ENCODE measurements around the gene PEX13.
"Not testable (repeated sequence)": the region's sequence is repeated elsewhere in the genome, so short reads cannot be mapped to it uniquely, and the experiment has no call there.

PEX13 gene

GRCh38 chr2:60982066-60982465 is 35.5 kb upstream of the PEX13 start:
- not testable (repeated sequence) for H3K36me3 ChIP-seq (ENCODE audit: control insufficient read depth, insufficient read depth, low read length); H3K27me3 ChIP-seq (ENCODE audit: control insufficient read depth, insufficient read depth, low read length); H3K9me3 ChIP-seq (ENCODE audit: control insufficient read depth, insufficient read depth, low read length); DNase-seq (ENCODE audit: low read depth, low spot score); H3K4me3 ChIP-seq (ENCODE audit: low read length); H3K4me1 ChIP-seq (ENCODE audit: control insufficient read depth, insufficient read depth, low read length); H3K27ac ChIP-seq (ENCODE audit: low read length)
- WGBS (ENCODE audit: insufficient coverage, insufficient read length), result no CpG with 5 or more reads among the region's 3 CpGs

- no peaks in the 10 kb centered on the region for H3K4me1 ChIP-seq (ENCODE audit: control insufficient read depth, insufficient read depth, low read length)
- H3K27ac ChIP-seq (ENCODE audit: low read length), result no peak overlapping the region
- H3K36me3 ChIP-seq (ENCODE audit: control insufficient read depth, insufficient read depth, low read length), result no peaks in the 10 kb centered on the region
- H3K27me3 ChIP-seq (ENCODE audit: control insufficient read depth, insufficient read depth, low read length), result no peaks in the 10 kb centered on the region
- H3K9me3 ChIP-seq (ENCODE audit: control insufficient read depth, insufficient read depth, low read length), result no peaks in the 10 kb centered on the region
- no peak for DNase-seq (ENCODE audit: low read depth, low spot score)
- no peak overlapping the region for H3K4me3 ChIP-seq (ENCODE audit: low read length)
- no CpG with 5 or more reads among the region's 1 CpG for WGBS (ENCODE audit: insufficient coverage, insufficient read length)
These were observed 32.8 kb upstream of the PEX13 start for GRCh38 chr2:60984720-60985119.

- no peaks in the 10 kb centered on the region for H3K36me3 ChIP-seq (ENCODE audit: control insufficient read depth, insufficient read depth, low read length)
- H3K4me3 ChIP-seq (ENCODE audit: low read length), result no peak overlapping the region
- DNase-seq (ENCODE audit: low read depth, low spot score), result no peak
- no peaks in the 10 kb centered on the region for H3K4me1 ChIP-seq (ENCODE audit: control insufficient read depth, insufficient read depth, low read length)
- no peak overlapping the region for H3K27ac ChIP-seq (ENCODE audit: low read length)
- H3K27me3 ChIP-seq (ENCODE audit: control insufficient read depth, insufficient read depth, low read length), result no peaks in the 10 kb centered on the region
- H3K9me3 ChIP-seq (ENCODE audit: control insufficient read depth, insufficient read depth, low read length), result no peaks in the 10 kb centered on the region; the same call in 1 of the 2 replicates
- no CpG with 5 or more reads among the region's 2 CpGs for WGBS (ENCODE audit: insufficient coverage, insufficient read length)
These were observed 30.5 kb upstream of the PEX13 start for GRCh38 chr2:60987041-60987440.

GRCh38 chr2:60987656-60988055 is 29.9 kb upstream of the PEX13 start:
- H3K27me3 ChIP-seq (ENCODE audit: control insufficient read depth, insufficient read depth, low read length); H3K4me1 ChIP-seq (ENCODE audit: control insufficient read depth, insufficient read depth, low read length); H3K36me3 ChIP-seq (ENCODE audit: control insufficient read depth, insufficient read depth, low read length); DNase-seq (ENCODE audit: low read depth, low spot score); H3K27ac ChIP-seq (ENCODE audit: low read length); H3K4me3 ChIP-seq (ENCODE audit: low read length); H3K9me3 ChIP-seq (ENCODE audit: control insufficient read depth, insufficient read depth, low read length): not testable (repeated sequence)
- WGBS (ENCODE audit: insufficient coverage, insufficient read length), result no CpG with 5 or more reads among the region's 8 CpGs

GRCh38 chr2:60989259-60989658 is 28.3 kb upstream of the PEX13 start:
- H3K27me3 ChIP-seq (ENCODE audit: control insufficient read depth, insufficient read depth, low read length), result no peaks in the 10 kb centered on the region
- no peaks in the 10 kb centered on the region for H3K4me1 ChIP-seq (ENCODE audit: control insufficient read depth, insufficient read depth, low read length)
- no CpG with 5 or more reads among the region's 2 CpGs for WGBS (ENCODE audit: insufficient coverage, insufficient read length)
- DNase-seq (ENCODE audit: low read depth, low spot score), result no peak
- no peak overlapping the region for H3K27ac ChIP-seq (ENCODE audit: low read length)
- H3K9me3 ChIP-seq (ENCODE audit: control insufficient read depth, insufficient read depth, low read length), result no peaks in the 10 kb centered on the region; the same call in 1 of the 2 replicates
- H3K36me3 ChIP-seq (ENCODE audit: control insufficient read depth, insufficient read depth, low read length), result no peaks in the 10 kb centered on the region
- no peak overlapping the region for H3K4me3 ChIP-seq (ENCODE audit: low read length)

GRCh38 chr2:60991644-60992043 is 25.9 kb upstream of the PEX13 start:
- H3K4me3 ChIP-seq (ENCODE audit: low read length), result no peak overlapping the region
- no peaks in the 10 kb centered on the region for H3K27me3 ChIP-seq (ENCODE audit: control insufficient read depth, insufficient read depth, low read length)
- no peaks in the 10 kb centered on the region for H3K4me1 ChIP-seq (ENCODE audit: control insufficient read depth, insufficient read depth, low read length)
- no peaks in the 10 kb centered on the region; the same call in 1 of the 2 replicates for H3K9me3 ChIP-seq (ENCODE audit: control insufficient read depth, insufficient read depth, low read length)
- WGBS (ENCODE audit: insufficient coverage, insufficient read length), result no CpG with 5 or more reads among the region's 4 CpGs
- no peaks in the 10 kb centered on the region for H3K36me3 ChIP-seq (ENCODE audit: control insufficient read depth, insufficient read depth, low read length)
- no peak overlapping the region for H3K27ac ChIP-seq (ENCODE audit: low read length)
- no peak for DNase-seq (ENCODE audit: low read depth, low spot score)

- Histone ChIP-seq H3K9me3 (ENCODE audit: control insufficient read depth, insufficient read depth, low read length) (no peaks in the 10 kb centered on the region; the same call in 1 of the 2 replicates), H3K36me3 (ENCODE audit: control insufficient read depth, insufficient read depth, low read length) (no peaks in the 10 kb centered on the region), H3K27me3 (ENCODE audit: control insufficient read depth, insufficient read depth, low read length) (no peaks in the 10 kb centered on the region), H3K4me1 (ENCODE audit: control insufficient read depth, insufficient read depth, low read length) (no peaks in the 10 kb centered on the region), H3K4me3 (ENCODE audit: low read length) (no peak overlapping the region), H3K27ac (ENCODE audit: low read length) (no peak overlapping the region)
- no CpG with 5 or more reads among the region's 7 CpGs for WGBS (ENCODE audit: insufficient coverage, insufficient read length)
- DNase-seq (ENCODE audit: low read depth, low spot score), result no peak
These were observed 24.5 kb upstream of the PEX13 start for GRCh38 chr2:60992985-60993392.

- H3K27ac ChIP-seq (ENCODE audit: low read length), result no peak overlapping the region
- no peaks in the 10 kb centered on the region; the same call in 1 of the 2 replicates for H3K9me3 ChIP-seq (ENCODE audit: control insufficient read depth, insufficient read depth, low read length)
- no peaks in the 10 kb centered on the region for H3K27me3 ChIP-seq (ENCODE audit: control insufficient read depth, insufficient read depth, low read length)
- no peak for DNase-seq (ENCODE audit: low read depth, low spot score)
- H3K36me3 ChIP-seq (ENCODE audit: control insufficient read depth, insufficient read depth, low read length), result no peaks in the 10 kb centered on the region
- H3K4me3 ChIP-seq (ENCODE audit: low read length), result no peak overlapping the region
- H3K4me1 ChIP-seq (ENCODE audit: control insufficient read depth, insufficient read depth, low read length), result no peaks in the 10 kb centered on the region
These were observed 23.4 kb upstream of the PEX13 start for GRCh38 chr2:60994131-60994530.

- no CpG with 5 or more reads among the region's 4 CpGs for WGBS (ENCODE audit: insufficient coverage, insufficient read length)
- no peak for DNase-seq (ENCODE audit: low read depth, low spot score)
These were observed 18.6 kb upstream of the PEX13 start for GRCh38 chr2:60998628-60999545.

GRCh38 chr2:61005736-61006135 is 11.8 kb upstream of the PEX13 start:
- no peak for DNase-seq (ENCODE audit: low read depth, low spot score)
- no peaks in the 10 kb centered on the region for H3K36me3 ChIP-seq (ENCODE audit: control insufficient read depth, insufficient read depth, low read length)
- WGBS (ENCODE audit: insufficient coverage, insufficient read length), result 100% methylated on average over 1 of the region's 3 CpGs
- no peaks in the 10 kb centered on the region for H3K27me3 ChIP-seq (ENCODE audit: control insufficient read depth, insufficient read depth, low read length)
- H3K4me1 ChIP-seq (ENCODE audit: control insufficient read depth, insufficient read depth, low read length), result no peaks in the 10 kb centered on the region
- H3K27ac ChIP-seq (ENCODE audit: low read length), result no peak overlapping the region
- no peak overlapping the region for H3K4me3 ChIP-seq (ENCODE audit: low read length)
- H3K9me3 ChIP-seq (ENCODE audit: control insufficient read depth, insufficient read depth, low read length), result no peaks in the 10 kb centered on the region

More at GRCh38 chr2:60998628-60999545, 18.6 kb upstream of the PEX13 start:
- H3K4me1 ChIP-seq (ENCODE audit: control insufficient read depth, insufficient read depth, low read length), result no peaks in the 10 kb centered on the region
- no peak overlapping the region for H3K4me3 ChIP-seq (ENCODE audit: low read length)
- no peaks in the 10 kb centered on the region for H3K36me3 ChIP-seq (ENCODE audit: control insufficient read depth, insufficient read depth, low read length)
- no peaks in the 10 kb centered on the region for H3K27me3 ChIP-seq (ENCODE audit: control insufficient read depth, insufficient read depth, low read length)
- H3K9me3 ChIP-seq (ENCODE audit: control insufficient read depth, insufficient read depth, low read length), result no peaks in the 10 kb centered on the region
- H3K27ac ChIP-seq (ENCODE audit: low read length), result no peak overlapping the region

Data from iPS DF 6.9 (cell line).